Activated CD8-positive, alpha-beta T cell treated with anti-CD3 and anti-CD28 coated beads for 36 hours (primary cell): ENCODE data around the gene ARMC10. TPM values are rescaled to one million over a fixed set of nuclear protein-coding genes. Genes with fewer than 3 reads are reported as not detected.
"Not testable (repeated sequence)": the region's sequence is repeated elsewhere in the genome, so short reads cannot be mapped to it uniquely, and the experiment has no call there.

Experiments used
- ATAC-seq: fragments of 200-7000 bp; cut with Tn5 transposase; one replicate; pipeline ENCODE4 v1.10.0; 2021; ENCODE audit warnings: mild to moderate bottlenecking, moderate library complexity
- CTCF ChIA-PET: fragments of 350-600 bp; sonication (Branson Sonifier 250); formaldehyde crosslinking; loops from one replicate; lab custom pipeline; 2021; ENCODE audit warnings: antibody characterized with exemption; lab: Charles Lee
- POLR2A ChIA-PET: fragments of 350-600 bp; sonication (Branson Sonifier 250); formaldehyde crosslinking; loops from one replicate; lab custom pipeline; 2021; ENCODE audit warnings: antibody characterized with exemption; lab: Charles Lee
- DNase-seq: peaks from one replicate; pipeline ENCODE4 v3.0.0-alpha.2; 2020
- H3K27ac Mint-ChIP-seq: one replicate; pipeline ENCODE4 v1.8.0; 2021; ENCODE audit warnings: mild to moderate bottlenecking, mixed read lengths
- H3K27me3 Mint-ChIP-seq: one replicate; pipeline ENCODE4 v1.8.0; 2021; ENCODE audit warnings: mixed read lengths
- H3K36me3 Mint-ChIP-seq: one replicate; pipeline ENCODE4 v1.8.0; 2021; ENCODE audit warnings: low read depth, mixed read lengths
- H3K4me1 Mint-ChIP-seq: one replicate; pipeline ENCODE4 v1.8.0; 2021; ENCODE audit warnings: low read depth, mixed read lengths
- H3K4me3 Mint-ChIP-seq: one replicate; pipeline ENCODE4 v1.8.0; 2021; ENCODE audit warnings: mild to moderate bottlenecking, moderate library complexity, mixed read lengths
- H3K9me3 Mint-ChIP-seq: one replicate; pipeline ENCODE4 v1.8.0; 2021; ENCODE audit warnings: mixed read lengths
- intact Hi-C: fragments of 100-400 bp; cut with micrococcal nuclease; formaldehyde crosslinking; loops from one replicate; pipeline ENCODE4 v1.10.0; 2022
- total RNA-seq, 2 experiments: library from RNA; stranded (reverse); gene quantifications; one replicate each; pipeline ENCODE4 v1.2.3, GENCODE V29; 2021
- TF ChIP-seq, protein P1 (sequence below): fragments of 200-600 bp; IDR thresholded peaks from one replicate; pipeline ENCODE4 v1.8.0; 2022; ENCODE audit warnings: antibody characterized with exemption, mild to moderate bottlenecking

The ARMC10 gene
- total RNA-seq: 10 to 100 TPM; 37.6 to 44.0 TPM

DNA sequence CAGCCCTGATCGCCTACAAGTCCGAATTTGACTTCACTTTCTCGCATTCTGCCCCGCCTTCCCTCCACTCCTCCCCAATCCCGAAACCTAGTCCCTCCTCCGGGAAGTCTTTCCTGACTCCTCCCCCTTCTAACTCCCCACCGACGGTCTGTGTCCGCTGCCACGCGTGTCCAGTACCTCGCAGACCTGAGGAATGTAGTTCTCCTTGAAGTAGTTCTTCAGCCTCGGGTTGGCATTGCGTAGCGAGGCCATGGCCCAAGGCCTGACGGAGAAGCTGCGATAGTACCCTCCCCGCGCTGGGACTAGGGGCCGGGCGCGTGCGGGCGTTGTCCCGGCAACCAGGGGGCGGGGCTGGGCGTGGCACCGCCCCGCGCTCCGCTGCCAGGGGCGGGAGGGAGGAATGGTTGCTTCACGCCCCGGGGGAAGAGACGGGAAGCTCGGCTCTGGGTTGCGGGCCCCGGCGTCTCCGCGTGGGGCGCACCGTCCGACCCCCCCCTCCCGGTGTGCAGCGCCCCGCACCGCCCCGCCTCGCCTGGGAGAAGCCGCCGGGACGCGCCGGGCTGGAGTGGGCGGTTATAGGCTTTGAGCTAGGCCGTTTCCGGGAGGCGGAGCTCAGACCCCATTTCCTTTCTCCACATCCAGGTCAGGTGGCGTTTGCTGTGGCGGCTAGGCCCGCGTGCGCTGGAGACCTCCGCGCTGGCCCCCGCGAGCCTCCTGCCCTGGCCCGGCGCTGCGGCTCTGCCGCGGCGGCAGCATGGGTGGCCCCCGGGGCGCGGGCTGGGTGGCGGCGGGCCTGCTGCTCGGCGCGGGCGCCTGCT, at the start of gene ARMC10, which contains the start of gene FBXL13:
ARMC10 (plus strand) TSS at position 622 of the 818 bp plus-strand sequence; CDS start at position 755, 133 bp downstream.
FBXL13 (minus strand) TSS at position 278 of the 818 bp plus-strand sequence.
- ChIA-PET POLR2A (interaction anchor here (0.6 to 2.4 kb wide), 7 partner anchors 10 to 326 kb away, joined by 3 to 15 read pairs (median 5); partner anchors contain the start of genes FAM185A and NAPEPLD), CTCF (interaction anchor here (0.7 to 2.6 kb wide), 11 partner anchors 9 to 317 kb away, joined by 3 to 8 read pairs (median 4); no protein-coding TSS in a partner anchor)
- peak; percentile 81 for ATAC-seq
- intact Hi-C loops: loop anchor here (5.0 kb wide), 1 partner anchor 73 kb away; the partner anchor contains the start of gene NAPEPLD
- DNase-seq: peak; percentile 93
- Mint-ChIP-seq H3K4me1 (peaks cover 45% of the 10 kb centered on the region), H3K36me3 (peaks cover 25% of the 10 kb centered on the region), H3K9me3 (no peaks in the 10 kb centered on the region), H3K27ac (peak within 1 kb of the TSS; percentile 97), H3K4me3 (peak within 1 kb of the TSS; percentile 94), H3K27me3 (no peaks in the 10 kb centered on the region)
- TF ChIP-seq, protein P1, sequence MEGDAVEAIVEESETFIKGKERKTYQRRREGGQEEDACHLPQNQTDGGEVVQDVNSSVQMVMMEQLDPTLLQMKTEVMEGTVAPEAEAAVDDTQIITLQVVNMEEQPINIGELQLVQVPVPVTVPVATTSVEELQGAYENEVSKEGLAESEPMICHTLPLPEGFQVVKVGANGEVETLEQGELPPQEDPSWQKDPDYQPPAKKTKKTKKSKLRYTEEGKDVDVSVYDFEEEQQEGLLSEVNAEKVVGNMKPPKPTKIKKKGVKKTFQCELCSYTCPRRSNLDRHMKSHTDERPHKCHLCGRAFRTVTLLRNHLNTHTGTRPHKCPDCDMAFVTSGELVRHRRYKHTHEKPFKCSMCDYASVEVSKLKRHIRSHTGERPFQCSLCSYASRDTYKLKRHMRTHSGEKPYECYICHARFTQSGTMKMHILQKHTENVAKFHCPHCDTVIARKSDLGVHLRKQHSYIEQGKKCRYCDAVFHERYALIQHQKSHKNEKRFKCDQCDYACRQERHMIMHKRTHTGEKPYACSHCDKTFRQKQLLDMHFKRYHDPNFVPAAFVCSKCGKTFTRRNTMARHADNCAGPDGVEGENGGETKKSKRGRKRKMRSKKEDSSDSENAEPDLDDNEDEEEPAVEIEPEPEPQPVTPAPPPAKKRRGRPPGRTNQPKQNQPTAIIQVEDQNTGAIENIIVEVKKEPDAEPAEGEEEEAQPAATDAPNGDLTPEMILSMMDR: no peak

DNA sequence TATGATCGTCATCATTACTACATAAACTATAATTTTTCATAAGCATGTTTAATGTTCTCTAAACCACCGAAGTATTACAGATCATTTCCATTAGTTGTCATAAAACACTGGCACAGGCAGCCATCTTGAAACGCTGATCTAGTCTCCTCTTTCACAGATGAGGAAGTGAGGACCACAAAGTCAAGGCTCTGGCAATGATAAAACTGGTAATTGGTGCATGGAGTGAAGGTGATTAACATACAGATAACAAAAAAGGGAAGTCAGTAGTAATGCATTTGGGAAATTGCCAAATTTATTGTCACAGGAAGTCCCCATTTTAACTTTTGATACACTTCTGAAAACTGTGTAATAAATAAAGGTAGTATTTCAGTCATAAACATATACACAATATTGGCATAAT, 49.6 kb upstream of the ARMC10 start:
- intact Hi-C loops: no loop called here
- ATAC-seq: no peak
- Mint-ChIP-seq H3K4me1 (no peaks in the 10 kb centered on the region), H3K27ac (no peak overlapping the region), H3K9me3 (peaks cover 8% of the 10 kb centered on the region), H3K36me3 (peaks cover 13% of the 10 kb centered on the region), H3K27me3 (no peaks in the 10 kb centered on the region), H3K4me3 (no peak overlapping the region)
- POLR2A ChIA-PET: no interaction called here
- TF ChIP-seq, protein P1: no peak
- DNase-seq: no peak
- CTCF ChIA-PET: no interaction called here

DNA sequence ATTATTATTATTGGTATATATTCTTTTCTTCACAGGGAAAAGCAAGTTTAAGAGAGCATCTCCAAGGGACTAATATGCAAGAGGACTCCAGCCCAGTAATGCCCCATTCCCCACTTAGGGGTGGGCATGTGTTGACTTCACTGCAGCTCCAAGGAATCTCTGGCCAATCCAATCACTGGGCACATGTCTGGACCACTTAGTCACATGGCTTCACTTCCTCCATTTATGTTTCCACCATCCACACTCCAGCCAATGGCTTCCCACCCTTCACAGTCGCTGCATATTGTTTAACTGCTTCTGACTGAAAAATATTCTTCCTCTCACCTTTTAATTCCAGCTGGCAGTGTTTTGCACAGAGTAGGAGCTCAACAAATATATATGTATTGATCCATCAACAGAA, 43.9 kb upstream of the ARMC10 start:
- ATAC-seq: no peak
- CTCF ChIA-PET: no interaction called here

GRCh38 chr7:103031781-103032180, 43.2 kb upstream of the ARMC10 start:
- no peak overlapping the region for H3K4me3 Mint-ChIP-seq
- POLR2A ChIA-PET: no interaction called here
- H3K9me3 Mint-ChIP-seq: no peaks in the 10 kb centered on the region
- H3K27ac Mint-ChIP-seq: no peak overlapping the region
- intact Hi-C loops: no loop called here
- DNase-seq (no peak), ATAC-seq (no peak)
- H3K4me1 Mint-ChIP-seq: no peaks in the 10 kb centered on the region
- CTCF ChIA-PET: interaction anchor here (1.4 kb wide), 1 partner anchor 14 kb away, joined by 3 read pairs; no protein-coding TSS in a partner anchor
- TF ChIP-seq, protein P1: no peak
- no peaks in the 10 kb centered on the region for H3K27me3 Mint-ChIP-seq
- H3K36me3 Mint-ChIP-seq: no peaks in the 10 kb centered on the region

More for the DNA sequence above, 43.9 kb upstream of the ARMC10 start:
- no peaks in the 10 kb centered on the region for H3K9me3 Mint-ChIP-seq
- H3K27ac Mint-ChIP-seq: no peak overlapping the region
- no peak overlapping the region for H3K4me3 Mint-ChIP-seq
- no peaks in the 10 kb centered on the region for H3K36me3 Mint-ChIP-seq
- POLR2A ChIA-PET: no interaction called here
- H3K27me3 Mint-ChIP-seq: no peaks in the 10 kb centered on the region
- intact Hi-C loops: no loop called here
- TF ChIP-seq, protein P1: no peak
- H3K4me1 Mint-ChIP-seq: no peaks in the 10 kb centered on the region
- DNase-seq: no peak

GRCh38 chr7:103034318-103034717, 40.6 kb upstream of the ARMC10 start:
- CTCF ChIA-PET: not testable (repeated sequence)

More at GRCh38 chr7:103034318-103034717, 40.6 kb upstream of the ARMC10 start:
- DNase-seq, H3K4me3 Mint-ChIP-seq, intact Hi-C loops, H3K27me3 Mint-ChIP-seq, H3K36me3 Mint-ChIP-seq, ATAC-seq, H3K9me3 Mint-ChIP-seq, H3K4me1 Mint-ChIP-seq, POLR2A ChIA-PET, H3K27ac Mint-ChIP-seq: not testable (repeated sequence)
